ENCODE data around the gene SLC35B2.
"Not testable (repeated sequence)": the region's sequence is repeated elsewhere in the genome, so short reads cannot be mapped to it uniquely, and the experiment has no call there.

The SLC35B2 gene

GRCh38 chr6:44234101-44235025, 23.0 kb downstream of the SLC35B2 start:
- DNase-seq (ENCODE audit: low read depth): no peak

- no peak for DNase-seq (ENCODE audit: low read depth)
These were observed 23.7 kb downstream of the SLC35B2 start for GRCh38 chr6:44233567-44234100.

- DNase-seq (ENCODE audit: low read depth): no peak
These were observed 24.4 kb downstream of the SLC35B2 start for GRCh38 chr6:44232676-44233566.

- not testable (repeated sequence) for DNase-seq (ENCODE audit: low read depth)
These were observed 25.9 kb downstream of the SLC35B2 start for GRCh38 chr6:44231426-44231825.

GRCh38 chr6:44230034-44230675, 27.2 kb downstream of the SLC35B2 start:
- no peak for DNase-seq (ENCODE audit: low read depth)

- DNase-seq (ENCODE audit: low read depth): no peak
These were observed 27.8 kb downstream of the SLC35B2 start for GRCh38 chr6:44229376-44230033.

- no peak for DNase-seq (ENCODE audit: low read depth)
These were observed 28.5 kb downstream of the SLC35B2 start for GRCh38 chr6:44228836-44229235.

- no peak for DNase-seq (ENCODE audit: low read depth)
These were observed 28.9 kb downstream of the SLC35B2 start for GRCh38 chr6:44228433-44228832.

- DNase-seq (ENCODE audit: low read depth): no peak
These were observed 29.3 kb downstream of the SLC35B2 start for GRCh38 chr6:44228031-44228430.

GRCh38 chr6:44227148-44227793, 30.1 kb downstream of the SLC35B2 start:
- no peak for DNase-seq (ENCODE audit: low read depth)

- DNase-seq (ENCODE audit: low read depth): no peak
These were observed 30.8 kb downstream of the SLC35B2 start for GRCh38 chr6:44226368-44227147.

- no peak for DNase-seq (ENCODE audit: low read depth)
These were observed 31.6 kb downstream of the SLC35B2 start for GRCh38 chr6:44225579-44226325.

- no peak for DNase-seq (ENCODE audit: low read depth)
These were observed 32.4 kb downstream of the SLC35B2 start for GRCh38 chr6:44224965-44225305.

- no peak for DNase-seq (ENCODE audit: low read depth)
These were observed 33.0 kb downstream of the SLC35B2 start for GRCh38 chr6:44224029-44224964.

- DNase-seq (ENCODE audit: low read depth): no peak
These were observed 33.9 kb downstream of the SLC35B2 start, which contains the start of gene SLC29A1 for GRCh38 chr6:44223319-44224028. Gene SLC29A1 (plus strand): TSS chr6:44223595. CDS start chr6:44227314, 3,719 bp downstream.

GRCh38 chr6:44222486-44223318, 34.6 kb downstream of the SLC35B2 start:
- DNase-seq (ENCODE audit: low read depth): no peak

GRCh38 chr6:44221961-44222335, 35.4 kb downstream of the SLC35B2 start:
- DNase-seq (ENCODE audit: low read depth): no peak

Measured in non-pigmented ciliary epithelial cell (primary cell).